PC-9 (cell line): ENCODE results near the gene CCM2. TPM values are rescaled to one million over a fixed set of nuclear protein-coding genes. Genes with fewer than 3 reads are reported as not detected.

ENCODE experiments used
- BruUV-seq: library from RNA; stranded (reverse); fragments of 400-500 nt; replicated peaks from 2 replicates; lab custom pipeline; 2021; lab: Mats Ljungman, UMichigan
- CTCF ChIA-PET: fragments of 300-600 bp; sonication (Branson Sonifier 250); formaldehyde crosslinking; loops from one replicate; lab custom pipeline; 2022; ENCODE audit warnings: antibody characterized with exemption; lab: Charles Lee
- POLR2A ChIA-PET: fragments of 300-600 bp; sonication (Branson Sonifier 250); formaldehyde crosslinking; loops from one replicate; lab custom pipeline; 2022; ENCODE audit warnings: antibody characterized with exemption; ENCODE audit not compliant: unreplicated experiment; lab: Charles Lee
- DNase-seq, 2 experiments: peaks; one replicate each; pipeline versions ENCODE4 v3.0.0 to v3.0.0-alpha.2; 2015 to 2022; ENCODE audit warnings: mixed read lengths in 1 of 2
- H2AFZ ChIP-seq: fragments of 200-600 bp; sonication (generic); 2 replicates; pipeline ENCODE4 v1.8.1; 2017; ENCODE audit warnings: antibody characterized with exemption
- H3F3A ChIP-seq: fragments of 200-600 bp; sonication (generic); 2 replicates; pipeline ENCODE4 v1.8.1; 2017; ENCODE audit warnings: antibody characterized with exemption, mild to moderate bottlenecking, low read depth; ENCODE audit not compliant: insufficient read depth
- H3K27ac ChIP-seq: fragments of 200-600 bp; sonication (generic); 2 replicates; pipeline ENCODE4 v1.6.1; 2016; ENCODE audit warnings: mixed run types
- H3K27me3 ChIP-seq: fragments of 200-600 bp; sonication (generic); 2 replicates; pipeline ENCODE4 v1.6.1; 2016; ENCODE audit warnings: low read depth, mixed run types; ENCODE audit not compliant: insufficient read depth
- H3K36me3 ChIP-seq: fragments of 200-600 bp; sonication (generic); 2 replicates; pipeline ENCODE4 v1.6.1; 2016; ENCODE audit warnings: low read depth, mixed run types
- H3K4me1 ChIP-seq: fragments of 200-600 bp; sonication (generic); replicated peaks from 2 replicates; pipeline ENCODE4 v1.6.1; 2016; ENCODE audit warnings: mixed run types; ENCODE audit not compliant: insufficient read depth
- H3K4me2 ChIP-seq: fragments of 200-600 bp; sonication (generic); 2 replicates; pipeline ENCODE4 v1.6.1; 2017; ENCODE audit warnings: mixed run types
- H3K4me3 ChIP-seq: fragments of 200-600 bp; sonication (generic); 2 replicates; pipeline ENCODE4 v1.6.1; 2016; ENCODE audit warnings: mixed run types
- H3K79me2 ChIP-seq: fragments of 200-600 bp; sonication (generic); 2 replicates; pipeline ENCODE4 v1.6.1; 2017; ENCODE audit warnings: low read depth, mixed run types
- H3K9me2 ChIP-seq: fragments of 200-600 bp; sonication (generic); 2 replicates; pipeline ENCODE4 v1.8.1; 2017; ENCODE audit warnings: mild to moderate bottlenecking; ENCODE audit not compliant: insufficient read depth
- H3K9me3 ChIP-seq: fragments of 200-600 bp; sonication (generic); 2 replicates; pipeline ENCODE4 v1.8.1; 2016; ENCODE audit warnings: low read depth; ENCODE audit not compliant: insufficient read depth
- H4K20me1 ChIP-seq: fragments of 200-600 bp; sonication (generic); 2 replicates; pipeline ENCODE4 v1.8.1; 2017; ENCODE audit not compliant: insufficient read depth
- EZH2 ChIP-seq: fragments of 200-600 bp; sonication (generic); IDR thresholded peaks from 2 replicates; pipeline ENCODE4 v1.8.0; 2017; ENCODE audit warnings: antibody characterized with exemption, low read depth
- intact Hi-C: fragments of 100-400 bp; cut with micrococcal nuclease; formaldehyde crosslinking; loops from one replicate; pipeline ENCODE4 v1.10.0; 2022; ENCODE audit not compliant: unreplicated experiment
- total RNA-seq: library from RNA; stranded (reverse); gene quantifications from 2 replicates; pipeline ENCODE4 v1.2.3, GENCODE V29; 2021
- TF ChIP-seq, protein P1 (sequence below): fragments of 200-600 bp; sonication (generic); conservative IDR thresholded peaks from 2 replicates; pipeline ENCODE4 v1.6.1; 2017; ENCODE audit warnings: mixed run types, antibody characterized with exemption, mild to moderate bottlenecking, moderate library complexity

CCM2 gene
- total RNA-seq, 1 experiment from 2014 or later, result 54.2 TPM

DNA sequence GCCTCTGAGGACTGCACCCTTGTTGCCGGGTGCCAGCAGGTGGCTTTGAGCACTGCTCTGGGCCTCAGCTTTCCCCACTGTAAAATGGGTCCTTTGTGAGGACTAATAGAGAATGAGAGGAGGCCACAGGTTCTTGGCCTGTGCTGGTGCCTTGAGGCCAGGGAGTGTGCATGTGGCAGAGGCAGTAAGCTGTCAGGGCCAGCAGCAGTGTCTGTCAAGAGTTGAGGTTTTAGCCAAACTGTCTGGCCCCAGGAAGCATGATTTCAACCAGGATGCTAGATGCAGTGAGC lies 75.3 kb downstream of the CCM2 start:
- no peaks in the 10 kb centered on the region for H3K9me3 ChIP-seq
- ChIA-PET POLR2A (no interaction called here), CTCF (no interaction called here)
- no peak for DNase-seq
- no peaks in the 10 kb centered on the region for H4K20me1 ChIP-seq
- no peaks in the 10 kb centered on the region; the same call in 1 of the 2 replicates for H3K36me3 ChIP-seq
- BruUV-seq, result no TSS peak
- H3F3A ChIP-seq, result peaks cover 8% of the 10 kb centered on the region; the same call in 1 of the 2 replicates
- no peak overlapping the region for H3K4me2 ChIP-seq
- peaks cover 10% of the 10 kb centered on the region for H3K4me1 ChIP-seq
- intact Hi-C loops, result no loop called here
- no peak overlapping the region for H3K27ac ChIP-seq
- no peaks in the 10 kb centered on the region for H3K9me2 ChIP-seq
- H2AFZ ChIP-seq, result no peak overlapping the region
- no peaks in the 10 kb centered on the region for H3K79me2 ChIP-seq
- no peak overlapping the region for H3K4me3 ChIP-seq
- no peaks in the 10 kb centered on the region for H3K27me3 ChIP-seq
- TF ChIP-seq EZH2, result no peak
- TF ChIP-seq, protein P1, sequence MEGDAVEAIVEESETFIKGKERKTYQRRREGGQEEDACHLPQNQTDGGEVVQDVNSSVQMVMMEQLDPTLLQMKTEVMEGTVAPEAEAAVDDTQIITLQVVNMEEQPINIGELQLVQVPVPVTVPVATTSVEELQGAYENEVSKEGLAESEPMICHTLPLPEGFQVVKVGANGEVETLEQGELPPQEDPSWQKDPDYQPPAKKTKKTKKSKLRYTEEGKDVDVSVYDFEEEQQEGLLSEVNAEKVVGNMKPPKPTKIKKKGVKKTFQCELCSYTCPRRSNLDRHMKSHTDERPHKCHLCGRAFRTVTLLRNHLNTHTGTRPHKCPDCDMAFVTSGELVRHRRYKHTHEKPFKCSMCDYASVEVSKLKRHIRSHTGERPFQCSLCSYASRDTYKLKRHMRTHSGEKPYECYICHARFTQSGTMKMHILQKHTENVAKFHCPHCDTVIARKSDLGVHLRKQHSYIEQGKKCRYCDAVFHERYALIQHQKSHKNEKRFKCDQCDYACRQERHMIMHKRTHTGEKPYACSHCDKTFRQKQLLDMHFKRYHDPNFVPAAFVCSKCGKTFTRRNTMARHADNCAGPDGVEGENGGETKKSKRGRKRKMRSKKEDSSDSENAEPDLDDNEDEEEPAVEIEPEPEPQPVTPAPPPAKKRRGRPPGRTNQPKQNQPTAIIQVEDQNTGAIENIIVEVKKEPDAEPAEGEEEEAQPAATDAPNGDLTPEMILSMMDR, result no peak

DNA sequence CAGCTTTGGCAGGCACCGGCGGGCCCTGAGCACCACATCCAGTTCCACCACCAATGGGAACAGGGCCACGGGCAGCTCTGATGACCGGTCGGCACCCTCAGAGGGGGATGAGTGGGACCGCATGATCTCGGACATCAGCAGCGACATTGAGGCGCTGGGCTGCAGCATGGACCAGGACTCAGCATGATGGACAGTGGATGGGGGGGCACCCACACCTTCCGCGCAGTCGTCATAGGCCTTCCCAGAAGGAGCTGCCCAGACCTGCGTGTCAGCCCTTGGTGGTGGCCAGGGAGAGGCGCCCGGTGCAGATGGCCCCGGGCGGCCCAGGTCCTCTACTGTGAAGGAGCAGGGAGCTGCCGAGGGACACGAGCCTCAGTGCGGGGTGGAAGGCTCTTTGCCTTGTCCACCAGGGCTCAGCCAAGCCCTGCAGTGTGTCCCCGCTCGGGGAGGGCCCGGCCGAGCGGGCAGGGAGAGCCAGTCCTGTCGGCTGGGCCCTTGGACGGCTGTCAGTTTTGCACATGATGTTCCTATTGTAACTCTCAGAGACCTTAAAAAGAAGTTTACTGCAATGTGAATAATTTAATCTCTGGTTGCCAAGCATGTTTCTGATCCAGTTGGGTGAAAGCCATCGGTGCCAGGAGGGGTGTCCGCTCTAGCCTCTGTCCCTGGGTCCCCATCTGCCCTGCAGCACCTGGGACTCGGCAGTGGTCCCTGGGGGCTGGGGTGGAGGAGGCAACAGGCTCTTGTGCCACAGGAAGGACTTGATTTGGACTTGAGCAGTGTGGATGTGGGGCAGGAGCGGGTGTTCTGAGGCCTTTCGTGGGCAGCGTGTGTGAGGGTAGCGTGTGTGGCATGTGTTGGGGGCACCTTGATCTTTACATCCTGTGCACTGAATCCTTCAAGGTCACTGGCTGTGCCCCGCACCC lies 76.1 kb downstream of the CCM2 start:
- POLR2A ChIA-PET, result no interaction called here
- no peak for TF ChIP-seq EZH2
- TF ChIP-seq, protein P1, result no peak
- Histone ChIP-seq H3K9me3 (no peaks in the 10 kb centered on the region), H3K36me3 (no peaks in the 10 kb centered on the region; the same call in 1 of the 2 replicates), H3K79me2 (no peaks in the 10 kb centered on the region), H3K27ac (no peak overlapping the region), H3K4me1 (peaks cover 10% of the 10 kb centered on the region), H3K4me3 (no peak overlapping the region), H4K20me1 (no peaks in the 10 kb centered on the region), H3F3A (peaks cover 8% of the 10 kb centered on the region; the same call in 1 of the 2 replicates), H3K9me2 (no peaks in the 10 kb centered on the region), H2AFZ (no peak overlapping the region), H3K4me2 (no peak overlapping the region), H3K27me3 (no peaks in the 10 kb centered on the region)
- intact Hi-C loops, result no loop called here
- DNase-seq, result peak in 1 of 2 experiments; percentile 13
- CTCF ChIA-PET, result no interaction called here
- no TSS peak for BruUV-seq

DNA sequence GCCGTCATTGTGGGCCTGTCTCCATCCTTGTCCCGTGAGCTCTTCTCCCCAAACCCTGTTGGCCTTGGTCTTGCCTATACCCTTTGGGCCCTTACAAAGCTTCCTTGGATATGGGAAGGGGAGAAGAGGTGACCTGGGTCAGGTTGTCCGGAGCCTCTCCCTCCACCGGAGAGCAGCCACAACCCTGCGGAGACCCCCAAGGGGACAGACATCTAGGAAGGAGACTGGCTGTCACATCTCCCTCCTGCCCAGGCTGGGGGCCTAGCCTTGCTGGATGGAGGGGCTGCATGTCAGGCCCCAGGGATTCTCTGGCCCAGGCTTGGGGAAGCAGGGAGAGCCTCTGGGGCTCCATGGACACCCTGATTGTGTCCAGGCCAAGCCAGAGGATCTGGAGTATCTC lies 76.9 kb downstream of the CCM2 start:
- no peak overlapping the region for H3K4me2 ChIP-seq
- no peaks in the 10 kb centered on the region; the same call in 1 of the 2 replicates for H3K36me3 ChIP-seq
- no peaks in the 10 kb centered on the region for H3K9me2 ChIP-seq
- intact Hi-C loops, result no loop called here
- H3K9me3 ChIP-seq, result no peaks in the 10 kb centered on the region
- no peak overlapping the region for H3K4me3 ChIP-seq
- H4K20me1 ChIP-seq, result no peaks in the 10 kb centered on the region
- 0 out of 2 replicates have a peak, but pooled peaks cover 5% of the 10 kb centered on the region for H3F3A ChIP-seq
- no peak overlapping the region for H3K27ac ChIP-seq
- no peak overlapping the region for H2AFZ ChIP-seq
- TF ChIP-seq EZH2, result no peak
- TF ChIP-seq, protein P1, result no peak
- no peaks in the 10 kb centered on the region for H3K27me3 ChIP-seq
- H3K79me2 ChIP-seq, result no peaks in the 10 kb centered on the region
- ChIA-PET CTCF (no interaction called here), POLR2A (no interaction called here)
- no TSS peak for BruUV-seq
- H3K4me1 ChIP-seq, result peaks cover 10% of the 10 kb centered on the region
- no peak for DNase-seq
